Mesenchymal stem cell (in vitro differentiated cells and primary cell): ENCODE data around the gene MALRD1.

Source experiments
- DNase-seq: peaks from one replicate; pipeline ENCODE4 v3.0.0-alpha.2; 2013
- H2AFZ ChIP-seq: one replicate; pipeline ENCODE4 v1.6.1; 2013; ENCODE audit warnings: low read depth, mild to moderate bottlenecking, control low read depth, inconsistent platforms, low read length, moderate library complexity
- H2AK5ac ChIP-seq: 2 replicates; pipeline ENCODE4 v1.6.1; 2013; ENCODE audit warnings: low read length, moderate library complexity, mild to moderate bottlenecking, inconsistent platforms; ENCODE audit not compliant: severe bottlenecking
- H2BK120ac ChIP-seq: one replicate; pipeline ENCODE4 v1.6.1; 2013; ENCODE audit warnings: low read depth, mild to moderate bottlenecking, inconsistent platforms, low read length, moderate library complexity
- H2BK12ac ChIP-seq, 2 experiments: one replicate each; pipeline ENCODE4 v1.6.1; 2013; ENCODE audit warnings: inconsistent platforms in 2 of 2, low read length in 2 of 2, mild to moderate bottlenecking in 2 of 2, moderate library complexity in 2 of 2, control low read depth in 1 of 2
- H2BK15ac ChIP-seq: one replicate; pipeline ENCODE4 v1.6.1; 2013; ENCODE audit warnings: mild to moderate bottlenecking, low read depth, inconsistent platforms; ENCODE audit not compliant: poor library complexity, severe bottlenecking
- H2BK5ac ChIP-seq: 2 replicates; pipeline ENCODE4 v1.6.1; 2013; ENCODE audit warnings: low read depth, mild to moderate bottlenecking, low read length, control low read depth, inconsistent platforms; ENCODE audit not compliant: poor library complexity, severe bottlenecking
- H3K14ac ChIP-seq, 2 experiments: one replicate each; pipeline ENCODE4 v1.6.1; 2013; ENCODE audit warnings: inconsistent platforms in 2 of 2, low read length in 2 of 2, control low read depth in 1 of 2, mild to moderate bottlenecking in 1 of 2, moderate library complexity in 1 of 2
- H3K18ac ChIP-seq, 2 experiments: one replicate each; pipeline ENCODE4 v1.6.1; 2013; ENCODE audit warnings: inconsistent platforms in 2 of 2, low read length in 2 of 2, control low read depth in 1 of 2, low read depth in 1 of 2, mild to moderate bottlenecking in 1 of 2
- H3K23ac ChIP-seq, 2 experiments: one replicate each; pipeline ENCODE4 v1.6.1; 2013; ENCODE audit warnings: inconsistent platforms in 2 of 2, low read length in 2 of 2, mild to moderate bottlenecking in 2 of 2, moderate library complexity in 2 of 2, control low read depth in 1 of 2
- H3K27ac ChIP-seq: 2 replicates; pipeline ENCODE4 v1.5.1; 2013; ENCODE audit warnings: mild to moderate bottlenecking, moderate library complexity, low read length, control low read depth, inconsistent platforms; ENCODE audit not compliant: poor library complexity, severe bottlenecking
- H3K27me3 ChIP-seq, 2 experiments: 2 replicates each; pipeline versions ENCODE4 v1.6.1 to v1.7.0; 2013; ENCODE audit warnings: low read length in 2 of 2, mild to moderate bottlenecking in 2 of 2, moderate library complexity in 2 of 2, control low read depth in 1 of 2, inconsistent platforms in 1 of 2; ENCODE audit not compliant: control insufficient read depth in 1 of 2, insufficient read depth in 1 of 2
- H3K36me3 ChIP-seq, 2 experiments: 2 replicates each; pipeline versions ENCODE4 v1.6.1 to v1.7.0; 2013; ENCODE audit warnings: low read length in 2 of 2, control low read depth in 1 of 2, inconsistent platforms in 1 of 2, low read depth in 1 of 2, mild to moderate bottlenecking in 1 of 2; ENCODE audit not compliant: insufficient read depth in 2 of 2, control insufficient read depth in 1 of 2
- H3K4ac ChIP-seq, 2 experiments: one replicate each; pipeline ENCODE4 v1.6.1; 2013; ENCODE audit warnings: inconsistent platforms in 2 of 2, low read length in 2 of 2, mild to moderate bottlenecking in 2 of 2, moderate library complexity in 2 of 2, control low read depth in 1 of 2, low read depth in 1 of 2
- H3K4me1 ChIP-seq: 2 replicates; pipeline ENCODE4 v1.6.1; 2013; ENCODE audit warnings: low read depth, low read length, control low read depth; ENCODE audit not compliant: control insufficient read depth, insufficient read depth
- H3K4me2 ChIP-seq: 2 replicates; pipeline ENCODE4 v1.6.1; 2013; ENCODE audit warnings: low read length, mild to moderate bottlenecking, inconsistent platforms; ENCODE audit not compliant: poor library complexity, severe bottlenecking
- H3K4me3 ChIP-seq, 2 experiments: 2 replicates each; pipeline versions ENCODE4 v1.5.1 to v1.7.0; 2013; ENCODE audit warnings: low read length in 2 of 2, mild to moderate bottlenecking in 2 of 2, control low read depth in 1 of 2, low read depth in 1 of 2; ENCODE audit not compliant: insufficient read depth in 1 of 2
- H3K79me1 ChIP-seq: replicated peaks from 2 replicates; pipeline ENCODE4 v1.6.1; 2013; ENCODE audit warnings: mild to moderate bottlenecking, control low read depth, low read length, inconsistent platforms; ENCODE audit not compliant: poor library complexity, severe bottlenecking
- H3K9ac ChIP-seq: 2 replicates; pipeline ENCODE4 v1.7.0; 2013; ENCODE audit warnings: mild to moderate bottlenecking, low read length, moderate library complexity
- H3K9me3 ChIP-seq: 2 replicates; pipeline ENCODE4 v1.7.0; 2013; ENCODE audit warnings: mild to moderate bottlenecking, low read length; ENCODE audit not compliant: control insufficient read depth
- H4K8ac ChIP-seq: one replicate; pipeline ENCODE4 v1.6.1; 2013; ENCODE audit warnings: inconsistent platforms, mild to moderate bottlenecking, low read length, moderate library complexity
- H4K91ac ChIP-seq: one replicate; pipeline ENCODE4 v1.6.1; 2013; ENCODE audit warnings: mild to moderate bottlenecking, low read length, inconsistent platforms
- WGBS: methylation state at CpG from one replicate; pipeline ENCODE4 v1.1.7; 2013; ENCODE audit warnings: mixed read lengths; 5-methylcytosine and 5-hydroxymethylcytosine counted together

The MALRD1 gene

DNA sequence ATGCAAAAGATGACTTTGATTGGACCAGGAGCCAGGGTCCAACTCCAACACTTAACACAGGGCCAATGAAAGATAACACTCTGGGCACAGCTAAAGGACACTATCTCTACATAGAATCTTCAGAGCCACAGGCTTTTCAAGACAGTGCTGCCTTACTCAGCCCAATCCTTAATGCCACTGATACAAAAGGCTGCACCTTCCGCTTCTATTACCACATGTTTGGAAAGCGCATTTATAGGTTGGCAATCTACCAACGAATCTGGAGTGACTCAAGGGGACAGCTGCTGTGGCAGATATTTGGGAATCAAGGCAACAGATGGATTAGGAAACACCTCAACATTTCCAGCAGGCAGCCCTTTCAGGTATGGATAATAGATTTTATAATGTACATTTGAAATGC lies 160.7 kb downstream of the MALRD1 start:
- no peak overlapping the region for H3K27ac ChIP-seq
- no peak overlapping the region for H3K4ac ChIP-seq
- no peak overlapping the region for H3K9ac ChIP-seq
- peaks cover 3% of the 10 kb centered on the region for H3K4me1 ChIP-seq
- no peak overlapping the region for H3K4me2 ChIP-seq
- whole genome bisulfite sequencing: 83% methylated on average over 3 of the region's 3 CpGs
- H2BK5ac ChIP-seq: no peak overlapping the region
- no peaks in the 10 kb centered on the region for H3K9me3 ChIP-seq
- no peak for DNase-seq
- H2AFZ ChIP-seq: no peak overlapping the region
- H2BK15ac ChIP-seq: no peak overlapping the region
- H3K79me1 ChIP-seq: no peaks in the 10 kb centered on the region
- no peak overlapping the region for H2BK120ac ChIP-seq
- no peaks in the 10 kb centered on the region for H3K36me3 ChIP-seq
- H3K14ac ChIP-seq: no peak overlapping the region
- H3K4me3 ChIP-seq: no peak overlapping the region
- H3K18ac ChIP-seq: no peak overlapping the region
- no peak overlapping the region for H4K91ac ChIP-seq
- H4K8ac ChIP-seq: no peak overlapping the region
- no peak overlapping the region for H2AK5ac ChIP-seq
- H3K23ac ChIP-seq: no peak overlapping the region
- H2BK12ac ChIP-seq: no peak overlapping the region
- H3K27me3 ChIP-seq: no peaks in the 10 kb centered on the region

DNA sequence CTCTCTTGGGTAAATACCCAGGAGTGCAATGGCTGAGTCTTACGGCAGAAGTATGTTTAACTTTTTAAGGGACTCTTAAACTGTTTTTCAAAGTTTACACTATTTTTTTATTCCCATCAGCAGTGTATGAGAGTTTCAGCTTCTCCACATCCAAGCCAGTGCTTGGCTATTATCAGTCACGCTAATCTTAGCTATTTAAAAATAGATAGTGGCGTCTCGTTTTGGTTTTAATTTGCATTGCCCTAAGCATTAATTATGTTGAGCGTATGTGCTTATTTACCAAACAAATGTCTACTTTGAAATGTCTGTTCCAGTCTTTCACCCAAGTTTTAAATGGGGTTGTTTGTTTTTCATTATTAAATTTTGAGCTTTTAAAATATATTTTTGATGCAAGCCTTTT lies 164.0 kb downstream of the MALRD1 start:
- no peak overlapping the region for H3K14ac ChIP-seq
- H3K9me3 ChIP-seq: no peaks in the 10 kb centered on the region
- no peak overlapping the region for H2AK5ac ChIP-seq
- H2BK120ac ChIP-seq: no peak overlapping the region
- 88% methylated on average over 3 of the region's 5 CpGs for WGBS
- no peak overlapping the region for H3K27ac ChIP-seq
- H2BK12ac ChIP-seq: no peak overlapping the region
- H4K8ac ChIP-seq: no peak overlapping the region
- H3K4me2 ChIP-seq: no peak overlapping the region
- no peaks in the 10 kb centered on the region for H3K36me3 ChIP-seq
- H4K91ac ChIP-seq: no peak overlapping the region
- H3K9ac ChIP-seq: no peak overlapping the region
- no peak overlapping the region for H3K4me3 ChIP-seq
- no peak for DNase-seq
- H2AFZ ChIP-seq: no peak overlapping the region
- H2BK5ac ChIP-seq: no peak overlapping the region
- no peak overlapping the region for H2BK15ac ChIP-seq
- no peaks in the 10 kb centered on the region for H3K4me1 ChIP-seq
- H3K79me1 ChIP-seq: no peaks in the 10 kb centered on the region
- no peaks in the 10 kb centered on the region for H3K27me3 ChIP-seq
- H3K18ac ChIP-seq: no peak overlapping the region
- no peak overlapping the region for H3K4ac ChIP-seq
- H3K23ac ChIP-seq: no peak overlapping the region

DNA sequence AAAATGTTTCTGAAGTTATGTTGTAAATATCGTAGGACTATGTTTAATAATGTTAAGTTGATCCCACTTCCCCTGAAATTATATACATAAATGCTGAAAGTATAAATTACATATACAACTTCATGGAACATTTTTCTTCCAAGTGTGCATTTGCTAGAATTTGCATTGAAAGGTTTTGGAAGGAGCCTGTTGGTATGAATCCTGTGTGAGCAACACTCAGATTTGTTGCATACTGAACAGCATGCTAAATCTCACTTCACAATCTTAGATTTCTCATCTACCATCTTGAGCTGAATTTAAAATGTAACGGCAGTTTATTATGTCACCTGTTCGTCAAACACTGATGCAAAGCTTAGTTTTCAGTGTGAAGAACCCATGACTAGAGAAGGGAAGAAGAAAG lies 172.6 kb downstream of the MALRD1 start:
- Histone ChIP-seq H4K8ac (no peak overlapping the region), H2BK120ac (no peak overlapping the region), H2BK15ac (no peak overlapping the region), H3K14ac (no peak overlapping the region), H2BK5ac (no peak overlapping the region), H4K91ac (no peak overlapping the region), H3K4me1 (no peaks in the 10 kb centered on the region), H3K36me3 (no peaks in the 10 kb centered on the region), H2BK12ac (no peak overlapping the region), H3K9ac (no peak overlapping the region), H3K27ac (no peak overlapping the region), H3K4ac (no peak overlapping the region), H3K18ac (no peak overlapping the region), H3K4me3 (no peak overlapping the region), H3K4me2 (no peak overlapping the region), H2AK5ac (no peak overlapping the region), H3K23ac (no peak overlapping the region), H3K9me3 (peaks cover 3% of the 10 kb centered on the region), H3K79me1 (no peaks in the 10 kb centered on the region), H2AFZ (no peak overlapping the region), H3K27me3 (no peaks in the 10 kb centered on the region)
- no peak for DNase-seq
- WGBS: 77% methylated on average over 2 of the region's 3 CpGs

DNA sequence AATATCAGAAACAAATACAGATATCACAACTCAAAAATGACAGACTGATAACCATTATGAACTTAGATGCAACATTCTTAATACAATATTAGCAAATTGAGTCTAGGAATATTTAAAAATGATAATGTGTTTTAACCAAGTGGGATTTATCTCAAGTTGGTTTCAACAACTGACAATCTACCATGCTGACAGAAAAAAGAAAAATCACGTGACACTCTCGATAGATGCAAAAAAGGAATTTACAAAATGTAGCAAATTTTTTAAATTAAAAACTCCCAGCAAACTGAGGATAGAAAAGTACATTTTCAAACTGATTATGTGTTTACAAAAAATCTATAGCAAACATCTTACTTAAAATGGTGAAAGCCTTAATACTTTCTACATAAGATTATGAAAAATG lies 177.4 kb downstream of the MALRD1 start:
- Histone ChIP-seq H3K9ac (no peak overlapping the region), H3K79me1 (no peaks in the 10 kb centered on the region), H3K4me2 (no peak overlapping the region), H2AFZ (no peak overlapping the region), H2BK5ac (no peak overlapping the region), H4K8ac (no peak overlapping the region), H3K4me1 (no peaks in the 10 kb centered on the region), H3K27ac (no peak overlapping the region), H2BK120ac (no peak overlapping the region), H3K14ac (no peak overlapping the region), H3K9me3 (peaks cover 3% of the 10 kb centered on the region), H3K27me3 (no peaks in the 10 kb centered on the region), H2AK5ac (no peak overlapping the region), H4K91ac (no peak overlapping the region), H3K4me3 (no peak overlapping the region), H3K23ac (no peak overlapping the region), H2BK12ac (no peak overlapping the region), H3K18ac (no peak overlapping the region), H3K36me3 (no peaks in the 10 kb centered on the region), H3K4ac (no peak overlapping the region), H2BK15ac (no peak overlapping the region)
- no peak for DNase-seq
- no CpG with 5 or more reads among the region's 2 CpGs for WGBS
